WTC11 (cell line): ENCODE measurements around the gene GDA. TPM values are rescaled to one million over a fixed set of nuclear protein-coding genes. Genes with fewer than 3 reads are reported as not detected.

ENCODE experiments used
- ATAC-seq: fragments of 200-7000 bp; cut with Tn5 transposase; 2 replicates; pipeline ENCODE4 v1.10.0; 2021; ENCODE audit warnings: mild to moderate bottlenecking, moderate library complexity
- CTCF ChIA-PET: fragments of 300-600 bp; sonication (Branson Sonifier 250); formaldehyde crosslinking; loops from one replicate; lab custom pipeline; 2021; ENCODE audit warnings: antibody characterized with exemption; lab: Charles Lee
- POLR2A ChIA-PET: fragments of 350-600 bp; sonication (Branson Sonifier 250); formaldehyde crosslinking; loops from one replicate; lab custom pipeline; 2021; ENCODE audit warnings: antibody characterized with exemption; lab: Charles Lee
- DNase-seq: peaks from one replicate; pipeline ENCODE4 v3.0.0; 2021; ENCODE audit warnings: low spot score
- H3K27ac Mint-ChIP-seq: 2 replicates; pipeline ENCODE4 v1.8.0; 2021; ENCODE audit warnings: mixed read lengths
- H3K27me3 Mint-ChIP-seq: 2 replicates; pipeline ENCODE4 v1.8.0; 2021; ENCODE audit warnings: low read depth, mild to moderate bottlenecking, moderate library complexity, mixed read lengths
- H3K36me3 Mint-ChIP-seq: 2 replicates; pipeline ENCODE4 v1.8.0; 2021; ENCODE audit warnings: mixed read lengths
- H3K4me1 Mint-ChIP-seq: 2 replicates; pipeline ENCODE4 v1.8.0; 2022; ENCODE audit warnings: mixed read lengths
- H3K4me3 Mint-ChIP-seq: 2 replicates; pipeline ENCODE4 v1.8.0; 2021; ENCODE audit warnings: mild to moderate bottlenecking, moderate library complexity, mixed read lengths
- H3K9me3 Mint-ChIP-seq: 2 replicates; pipeline ENCODE4 v1.8.0; 2021; ENCODE audit warnings: mixed read lengths
- AFF4 ChIP-seq: sonication (generic); formaldehyde crosslinking; IDR thresholded peaks from 2 replicates; pipeline ENCODE4 v1.8.1; 2023; ENCODE audit warnings: mild to moderate bottlenecking, missing genetic modification reagents, borderline replicate concordance
- ATF1 ChIP-seq: sonication (generic); formaldehyde crosslinking; IDR thresholded peaks from 2 replicates; pipeline ENCODE4 v1.8.1; 2023; ENCODE audit warnings: mild to moderate bottlenecking, moderate library complexity, missing genetic modification reagents
- ESRRA ChIP-seq: sonication (generic); formaldehyde crosslinking; IDR thresholded peaks from 2 replicates; pipeline ENCODE4 v1.8.1; 2022; ENCODE audit warnings: mild to moderate bottlenecking, missing genetic modification reagents, borderline replicate concordance
- GTF2I ChIP-seq: fragments of 250-450 bp; sonication (Bioruptor Pico); conservative IDR thresholded peaks from 2 replicates; pipeline ENCODE4 v1.4.0; 2021; ENCODE audit warnings: mild to moderate bottlenecking
- HMGA2 ChIP-seq: fragments of 250-450 bp; sonication (Bioruptor Pico); IDR thresholded peaks from 2 replicates; pipeline ENCODE4 v1.4.0; 2021; ENCODE audit warnings: mild to moderate bottlenecking, moderate library complexity
- KAT7 ChIP-seq: sonication (generic); formaldehyde crosslinking; IDR thresholded peaks from 2 replicates; pipeline ENCODE4 v1.8.1; 2023; ENCODE audit warnings: missing genetic modification reagents, mild to moderate bottlenecking, borderline replicate concordance
- NFYB ChIP-seq: sonication (generic); formaldehyde crosslinking; conservative IDR thresholded peaks from 2 replicates; pipeline ENCODE4 v1.8.0; 2022; ENCODE audit warnings: low read depth, missing genetic modification reagents
- NR3C1 ChIP-seq: sonication (generic); formaldehyde crosslinking; conservative IDR thresholded peaks from 2 replicates; pipeline ENCODE4 v1.8.1; 2023; ENCODE audit warnings: low read depth, mild to moderate bottlenecking, missing genetic modification reagents
- SP1 ChIP-seq: sonication (generic); formaldehyde crosslinking; conservative IDR thresholded peaks from 2 replicates; pipeline ENCODE4 v1.8.1; 2022; ENCODE audit warnings: missing genetic modification reagents
- TEAD4 ChIP-seq: sonication (generic); formaldehyde crosslinking; IDR thresholded peaks from 2 replicates; pipeline ENCODE4 v1.8.0; 2022; ENCODE audit warnings: mild to moderate bottlenecking, missing genetic modification reagents
- ZNF121 ChIP-seq: sonication (generic); formaldehyde crosslinking; IDR thresholded peaks from 2 replicates; pipeline ENCODE4 v1.8.0; 2023; ENCODE audit warnings: missing genetic modification reagents
- ZNF232 ChIP-seq: sonication (generic); formaldehyde crosslinking; IDR thresholded peaks from 2 replicates; pipeline ENCODE4 v1.8.0; 2022; ENCODE audit warnings: mild to moderate bottlenecking, missing genetic modification reagents
- total RNA-seq: library from RNA; stranded (reverse); gene quantifications from 3 replicates; pipeline ENCODE4 v1.2.3, GENCODE V29; 2021
- TF ChIP-seq, protein P1 (sequence below): fragments of 250-450 bp; sonication (Bioruptor Pico); IDR thresholded peaks from 2 replicates; pipeline ENCODE4 v2.1.2; 2022; ENCODE audit warnings: mild to moderate bottlenecking, moderate library complexity
- TF ChIP-seq, protein P2 (sequence below): sonication (generic); formaldehyde crosslinking; IDR thresholded peaks from 2 replicates; pipeline ENCODE4 v1.8.1; 2022; ENCODE audit warnings: low read depth, mild to moderate bottlenecking, moderate library complexity, missing genetic modification reagents, borderline replicate concordance
- TF ChIP-seq, protein P3 (sequence below): sonication (generic); formaldehyde crosslinking; conservative IDR thresholded peaks from 2 replicates; pipeline ENCODE4 v1.8.1; 2023; ENCODE audit warnings: mild to moderate bottlenecking, low read depth, missing genetic modification reagents, moderate library complexity

The GDA gene
- total RNA-seq, 1 experiment from 2014 or later: 0.68 TPM

GRCh38 chr9:72232778-72233177 lies 83.5 kb downstream of the GDA start (continued):
- TF ChIP-seq, protein P1, sequence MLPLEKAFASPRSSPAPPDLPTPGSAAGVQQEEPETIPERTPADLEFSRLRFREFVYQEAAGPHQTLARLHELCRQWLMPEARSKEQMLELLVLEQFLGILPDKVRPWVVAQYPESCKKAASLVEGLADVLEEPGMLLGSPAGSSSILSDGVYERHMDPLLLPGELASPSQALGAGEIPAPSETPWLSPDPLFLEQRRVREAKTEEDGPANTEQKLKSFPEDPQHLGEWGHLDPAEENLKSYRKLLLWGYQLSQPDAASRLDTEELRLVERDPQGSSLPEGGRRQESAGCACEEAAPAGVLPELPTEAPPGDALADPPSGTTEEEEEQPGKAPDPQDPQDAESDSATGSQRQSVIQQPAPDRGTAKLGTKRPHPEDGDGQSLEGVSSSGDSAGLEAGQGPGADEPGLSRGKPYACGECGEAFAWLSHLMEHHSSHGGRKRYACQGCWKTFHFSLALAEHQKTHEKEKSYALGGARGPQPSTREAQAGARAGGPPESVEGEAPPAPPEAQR (CRISPR knock-in tag): no peak
- TF ChIP-seq, protein P2, sequence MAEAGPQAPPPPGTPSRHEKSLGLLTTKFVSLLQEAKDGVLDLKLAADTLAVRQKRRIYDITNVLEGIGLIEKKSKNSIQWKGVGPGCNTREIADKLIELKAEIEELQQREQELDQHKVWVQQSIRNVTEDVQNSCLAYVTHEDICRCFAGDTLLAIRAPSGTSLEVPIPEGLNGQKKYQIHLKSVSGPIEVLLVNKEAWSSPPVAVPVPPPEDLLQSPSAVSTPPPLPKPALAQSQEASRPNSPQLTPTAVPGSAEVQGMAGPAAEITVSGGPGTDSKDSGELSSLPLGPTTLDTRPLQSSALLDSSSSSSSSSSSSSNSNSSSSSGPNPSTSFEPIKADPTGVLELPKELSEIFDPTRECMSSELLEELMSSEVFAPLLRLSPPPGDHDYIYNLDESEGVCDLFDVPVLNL (CRISPR knock-in tag): no peak
- TF ChIP-seq, protein P3, sequence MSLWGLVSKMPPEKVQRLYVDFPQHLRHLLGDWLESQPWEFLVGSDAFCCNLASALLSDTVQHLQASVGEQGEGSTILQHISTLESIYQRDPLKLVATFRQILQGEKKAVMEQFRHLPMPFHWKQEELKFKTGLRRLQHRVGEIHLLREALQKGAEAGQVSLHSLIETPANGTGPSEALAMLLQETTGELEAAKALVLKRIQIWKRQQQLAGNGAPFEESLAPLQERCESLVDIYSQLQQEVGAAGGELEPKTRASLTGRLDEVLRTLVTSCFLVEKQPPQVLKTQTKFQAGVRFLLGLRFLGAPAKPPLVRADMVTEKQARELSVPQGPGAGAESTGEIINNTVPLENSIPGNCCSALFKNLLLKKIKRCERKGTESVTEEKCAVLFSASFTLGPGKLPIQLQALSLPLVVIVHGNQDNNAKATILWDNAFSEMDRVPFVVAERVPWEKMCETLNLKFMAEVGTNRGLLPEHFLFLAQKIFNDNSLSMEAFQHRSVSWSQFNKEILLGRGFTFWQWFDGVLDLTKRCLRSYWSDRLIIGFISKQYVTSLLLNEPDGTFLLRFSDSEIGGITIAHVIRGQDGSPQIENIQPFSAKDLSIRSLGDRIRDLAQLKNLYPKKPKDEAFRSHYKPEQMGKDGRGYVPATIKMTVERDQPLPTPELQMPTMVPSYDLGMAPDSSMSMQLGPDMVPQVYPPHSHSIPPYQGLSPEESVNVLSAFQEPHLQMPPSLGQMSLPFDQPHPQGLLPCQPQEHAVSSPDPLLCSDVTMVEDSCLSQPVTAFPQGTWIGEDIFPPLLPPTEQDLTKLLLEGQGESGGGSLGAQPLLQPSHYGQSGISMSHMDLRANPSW: no peak
- TF ChIP-seq TEAD4: no peak
- TF ChIP-seq ATF1 (CRISPR knock-in tag): no peak
- no peak for TF ChIP-seq NFYB (CRISPR knock-in tag)
- TF ChIP-seq ESRRA: no peak
- TF ChIP-seq KAT7: no peak

DNA sequence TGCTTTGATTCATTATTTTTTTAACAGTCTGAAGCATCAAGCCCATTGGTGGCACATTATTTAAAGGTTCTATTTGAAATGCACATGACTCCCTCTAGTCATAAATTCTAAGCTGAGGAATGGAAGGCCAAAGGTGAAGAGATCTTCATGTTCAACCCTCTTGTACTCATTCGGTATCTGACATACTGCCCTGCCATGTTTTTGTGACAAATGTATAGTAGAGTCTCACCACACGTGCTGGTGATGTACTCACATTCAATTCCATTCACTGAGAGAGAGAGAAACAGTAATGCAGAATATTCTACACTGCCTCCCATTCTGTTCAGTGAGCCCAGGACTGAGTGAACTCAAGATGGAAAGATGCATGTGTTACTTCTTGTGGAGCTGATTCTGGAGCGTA lies 98.3 kb downstream of the GDA start:
- DNase-seq (no peak), ATAC-seq (no peak)
- Mint-ChIP-seq H3K9me3 (no peaks in the 10 kb centered on the region), H3K36me3 (no peaks in the 10 kb centered on the region), H3K4me1 (0 out of 2 replicates have a peak, but pooled peaks cover 3% of the 10 kb centered on the region), H3K4me3 (no peak overlapping the region), H3K27me3 (no peaks in the 10 kb centered on the region), H3K27ac (no peak overlapping the region)
- TF ChIP-seq GTF2I (CRISPR knock-in tag) (no peak), SP1 (CRISPR knock-in tag) (no peak), ZNF121 (CRISPR knock-in tag) (no peak), HMGA2 (no peak), NR3C1 (CRISPR knock-in tag) (no peak), ZNF232 (CRISPR knock-in tag) (no peak)
- ChIA-PET POLR2A (no interaction called here), CTCF (interaction anchor here (1.0 to 1.4 kb wide), 2 partner anchors 24 to 208 kb away, joined by 4 read pairs; no protein-coding TSS in a partner anchor)

DNA sequence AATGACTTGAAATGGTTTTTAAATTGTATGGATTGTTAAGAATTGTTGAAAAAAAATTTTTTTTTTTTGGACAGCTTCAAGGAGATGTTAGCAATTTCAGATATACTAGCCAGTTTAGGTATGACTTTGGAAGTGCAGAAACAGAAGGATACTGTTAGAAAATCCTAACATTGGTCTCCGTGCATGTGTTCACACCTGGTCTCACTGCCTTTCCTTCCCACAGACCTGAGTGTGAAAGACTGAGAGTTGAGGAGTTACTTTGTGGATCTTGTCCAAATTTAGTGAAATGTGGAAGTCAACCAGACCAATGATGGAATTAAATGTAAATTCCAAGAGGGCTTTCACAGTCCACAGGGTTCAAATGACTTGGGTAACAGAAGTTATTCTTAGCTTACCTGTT lies 102.3 kb downstream of the GDA start:
- ATAC-seq: no peak
- Mint-ChIP-seq H3K27ac (no peak overlapping the region), H3K4me3 (no peak overlapping the region), H3K4me1 (no peaks in the 10 kb centered on the region), H3K27me3 (no peaks in the 10 kb centered on the region)
- POLR2A ChIA-PET: no interaction called here
- CTCF ChIA-PET: no interaction called here
- TF ChIP-seq ZNF121 (CRISPR knock-in tag) (no peak), AFF4 (no peak)
- TF ChIP-seq, all 79 proteins: peak for 0
- Mint-ChIP-seq H3K36me3 (peaks cover 15% of the 10 kb centered on the region), H3K9me3 (peaks cover 24% of the 10 kb centered on the region)
- no peak for DNase-seq
